Liver (tissue), 3 donors: ENCODE data around the gene RIOX2.

Experiments used
- CTCF ChIP-seq: fragments of 150-350 bp; IDR thresholded peaks from 2 replicates; pipeline ENCODE4 v1.5.1; 2017; ENCODE audit warnings: improper control_type of control experiment, low read depth, low read length; ENCODE audit not compliant: missing input control
- EGR1 ChIP-seq, 2 donors: IDR thresholded peaks; 2 replicates each; pipeline ENCODE4 v1.6.1; 2016 to 2018; ENCODE audit warnings: antibody characterized with exemption in 2 of 2, low read depth in 2 of 2
- MAX ChIP-seq: IDR thresholded peaks from 2 replicates; pipeline ENCODE4 v1.6.1; 2016; ENCODE audit warnings: antibody characterized with exemption
- REST ChIP-seq: IDR thresholded peaks from 2 replicates; pipeline ENCODE4 v1.6.1; 2016; ENCODE audit warnings: antibody characterized with exemption, mild to moderate bottlenecking
- donor health status: healthy.
- donor health status: healthy.

GRCh38 chr3:97999103-97999502 is 26.9 kb upstream of the RIOX2 start:
- TF ChIP-seq CTCF (no peak), MAX (no peak), EGR1 (IDR thresholded peaks at IDR 0.05; ENCODE audit: low read depth in 2 of 2) (no peak), REST (no peak)
